ENCODE results near the gene ATR. TPM values are rescaled to one million over a fixed set of nuclear protein-coding genes. Genes with fewer than 3 reads are reported as not detected.

ATR gene
- total RNA-seq, 1 experiment from 2014 or later, result 15.8 TPM

GRCh38 chr3:142447852-142448823, 130.4 kb downstream of the ATR start, which contains the start of gene XRN1:
TSS of gene XRN1 (minus strand) at chr3:142448037. CDS start at chr3:142447944, 93 bp downstream.
- Histone ChIP-seq H3K79me1 (ENCODE audit: insufficient read depth, low read depth, low read length, poor library complexity, severe bottlenecking) (peaks cover 2% of the 10 kb centered on the region), H3T11ph (ENCODE audit: low read length) (no peak within 1 kb of the TSS), H3K27ac (ENCODE audit: insufficient read length, low read depth, low read length) (peak within 1 kb of the TSS; percentile 66), H3K56ac (ENCODE audit: insufficient read length, low read depth, low read length) (peak within 1 kb of the TSS; percentile 19), H2BK15ac (ENCODE audit: low read depth, low read length) (0 out of 2 replicates have a peak within 1 kb of the TSS, but pooled peaks have one; percentile 17), H2BK5ac (ENCODE audit: insufficient read length, low read length) (peak within 1 kb of the TSS; percentile 48), H3K79me2 (ENCODE audit: insufficient read depth, low read length) (peaks cover 5% of the 10 kb centered on the region; the same call in 1 of the 2 replicates), H3K4me2 (ENCODE audit: insufficient read depth, insufficient read length, low read length) (peak within 1 kb of the TSS; percentile 81), H3K23me2 (ENCODE audit: insufficient read length, low read depth, low read length, poor library complexity, severe bottlenecking) (peaks cover 3% of the 10 kb centered on the region), H3K4ac (ENCODE audit: low read depth, low read length) (no peak within 1 kb of the TSS), H4K20me1 (ENCODE audit: control insufficient read depth, insufficient read depth, insufficient read length) (no peaks in the 10 kb centered on the region), H2BK20ac (ENCODE audit: low read depth, low read length, poor library complexity, severe bottlenecking) (no peak within 1 kb of the TSS), H3K9me3 (ENCODE audit: control insufficient read depth, low read depth, low read length) (no peaks in the 10 kb centered on the region), H2BK120ac (ENCODE audit: low read depth, low read length, poor library complexity, severe bottlenecking) (peak within 1 kb of the TSS; percentile 89), H2BK12ac (ENCODE audit: insufficient read length, low read depth, low read length) (no peak within 1 kb of the TSS), H3K4me1 (ENCODE audit: insufficient read depth, low read length) (no peaks in the 10 kb centered on the region), H4K91ac (ENCODE audit: insufficient read length, low read depth, low read length) (no peak within 1 kb of the TSS), H3K18ac (ENCODE audit: insufficient read length, low read depth, low read length) (peak within 1 kb of the TSS; percentile 88), H3K14ac (ENCODE audit: insufficient read depth, low read length) (peak within 1 kb of the TSS; percentile 84), H4K8ac (replicated peaks; ENCODE audit: insufficient read length, low read depth, low read length) (peak within 1 kb of the TSS; percentile 74), H3K23ac (ENCODE audit: insufficient read length, low read depth, low read length) (no peak within 1 kb of the TSS), H2AFZ (ENCODE audit: low read length) (peak within 1 kb of the TSS; percentile 91), H4K5ac (ENCODE audit: insufficient read length, low read depth, low read length) (no peak within 1 kb of the TSS), H2AK5ac (ENCODE audit: insufficient read length, low read length) (no peak within 1 kb of the TSS), H3K9ac (ENCODE audit: extremely low read depth, insufficient read length, low read length) (peak within 1 kb of the TSS; percentile 96), H3K27me3 (ENCODE audit: insufficient read depth, low read length) (no peaks in the 10 kb centered on the region)
- peaks cover under 1 to 7% (median 7%) of the 10 kb centered on the region in 3 experiments; a peak in 6 of 7 replicates for H3K36me3 Mint-ChIP-seq (ENCODE audit: insufficient read depth in 1 of 3, low read depth in 3 of 3)
- H3K27me3 Mint-ChIP-seq (ENCODE audit: low read depth), result no peaks in the 10 kb centered on the region
- WGBS (ENCODE audit: extremely low coverage, insufficient read length, low lambda C conversion rate), result no CpG with 5 or more reads among the region's 52 CpGs
- peaks cover 20 to 24% of the 10 kb centered on the region in 2 experiments for H3K4me1 Mint-ChIP-seq
- no peak for TF ChIP-seq CTCF (conservative IDR thresholded peaks at IDR 0.05)
- peak within 1 kb of the TSS; percentile 98 to 100 (median 99) for H3K27ac Mint-ChIP-seq
- peaks cover 0 to under 1% of the 10 kb centered on the region in 2 experiments; a peak in 1 of 5 replicates for H3K9me3 Mint-ChIP-seq
- peak within 1 kb of the TSS; percentile 99 for H3K4me3 Mint-ChIP-seq
- DNase-seq, result peak; percentile 93

Measured in H9 (cell line).